NCI-H2029 (cell line): ENCODE data around the gene ZSCAN26.
A peak's percentile ranks its signal among the peaks of the same experiment; 100 is the strongest.
"Not testable (repeated sequence)": the region's sequence is repeated elsewhere in the genome, so short reads cannot be mapped to it uniquely, and the experiment has no call there.

Source experiments
- DNase-seq: peaks from one replicate; lab custom pipeline; 2025; lab: John Stamatoyannopoulos, UW

The ZSCAN26 gene

DNA sequence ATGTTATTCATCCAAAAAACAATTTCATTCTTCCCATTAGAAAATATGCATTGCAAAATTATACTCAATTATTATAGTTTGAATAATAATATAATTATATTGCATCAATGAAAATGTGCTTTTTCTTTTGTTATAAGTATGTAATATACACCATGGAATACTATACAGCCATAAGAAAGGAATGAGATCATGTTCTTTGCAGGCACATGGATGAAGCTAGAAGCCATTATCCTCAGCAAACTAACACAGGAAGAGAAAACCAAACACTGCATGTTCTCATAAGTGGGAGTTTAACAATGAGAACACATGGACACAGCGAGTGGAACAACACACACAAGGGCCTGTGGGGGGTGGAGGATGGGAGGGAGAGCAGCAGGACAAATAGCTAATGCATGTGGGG is 9.9 kb upstream of the ZSCAN26 start:
- DNase-seq, result no peak

DNA sequence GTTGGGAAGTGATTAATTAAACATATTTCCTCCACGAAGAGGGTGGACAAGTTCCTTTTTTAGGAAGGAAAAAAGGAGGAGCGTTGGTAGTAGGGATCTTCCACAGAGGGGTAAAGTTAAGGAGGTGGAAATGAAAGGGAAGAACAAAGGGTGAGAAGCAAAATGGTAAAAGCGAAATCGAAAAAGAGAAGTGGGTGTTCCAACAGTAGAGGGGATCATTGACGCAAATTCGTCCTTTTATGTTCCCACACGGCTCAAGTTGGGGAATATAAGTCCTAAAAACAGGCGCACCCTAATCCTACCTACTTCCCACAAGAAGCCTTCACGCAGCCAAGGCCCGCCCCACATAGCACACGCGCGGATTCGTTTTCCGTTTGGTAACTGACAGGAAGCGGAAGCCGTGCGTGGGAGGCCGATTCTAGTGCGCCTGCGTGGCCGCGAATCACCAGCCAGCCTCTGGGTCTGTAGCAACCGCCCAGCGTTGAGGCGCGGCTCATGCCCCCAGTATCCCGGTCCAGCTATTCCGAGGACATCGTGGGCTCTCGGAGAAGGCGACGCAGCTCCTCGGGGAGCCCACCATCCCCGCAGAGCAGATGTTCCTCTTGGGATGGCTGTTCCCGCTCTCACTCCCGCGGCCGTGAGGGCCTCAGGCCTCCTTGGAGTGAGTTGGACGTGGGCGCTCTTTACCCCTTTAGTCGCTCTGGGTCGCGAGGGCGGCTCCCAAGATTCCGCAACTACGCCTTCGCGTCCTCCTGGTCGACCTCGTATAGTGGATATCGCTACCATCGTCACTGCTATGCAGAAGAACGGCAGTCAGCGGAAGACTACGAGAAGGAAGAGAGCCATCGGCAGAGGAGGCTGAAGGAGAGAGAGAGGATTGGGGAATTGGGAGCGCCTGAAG is 7.8 kb upstream of the ZSCAN26 start, which contains the start of gene NKAPL:
Gene NKAPL, plus strand, starts transcription at position 421 of the 901 bp plus-strand sequence. Its CDS starts 75 bp downstream, at position 496.
- no peak for DNase-seq

DNA sequence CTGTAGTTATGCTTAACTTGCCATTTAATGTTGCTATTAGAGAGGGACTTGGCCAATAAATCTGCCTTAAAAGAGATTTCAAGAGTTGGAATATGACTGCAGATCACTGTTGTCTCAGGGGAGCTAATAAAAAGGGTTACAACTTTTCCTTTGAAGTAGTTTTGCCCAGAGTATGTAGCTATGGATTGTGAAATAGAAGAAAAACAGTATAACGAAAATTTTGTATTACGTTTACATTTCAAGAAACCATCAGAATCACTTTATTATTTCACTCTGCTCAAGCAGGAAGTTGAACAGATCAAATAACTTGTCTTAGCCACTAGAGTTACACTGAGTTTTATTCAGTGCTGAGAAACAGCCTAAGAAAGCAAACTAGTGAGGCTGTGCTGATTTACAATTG is 3.0 kb upstream of the ZSCAN26 start:
- no peak for DNase-seq

DNA sequence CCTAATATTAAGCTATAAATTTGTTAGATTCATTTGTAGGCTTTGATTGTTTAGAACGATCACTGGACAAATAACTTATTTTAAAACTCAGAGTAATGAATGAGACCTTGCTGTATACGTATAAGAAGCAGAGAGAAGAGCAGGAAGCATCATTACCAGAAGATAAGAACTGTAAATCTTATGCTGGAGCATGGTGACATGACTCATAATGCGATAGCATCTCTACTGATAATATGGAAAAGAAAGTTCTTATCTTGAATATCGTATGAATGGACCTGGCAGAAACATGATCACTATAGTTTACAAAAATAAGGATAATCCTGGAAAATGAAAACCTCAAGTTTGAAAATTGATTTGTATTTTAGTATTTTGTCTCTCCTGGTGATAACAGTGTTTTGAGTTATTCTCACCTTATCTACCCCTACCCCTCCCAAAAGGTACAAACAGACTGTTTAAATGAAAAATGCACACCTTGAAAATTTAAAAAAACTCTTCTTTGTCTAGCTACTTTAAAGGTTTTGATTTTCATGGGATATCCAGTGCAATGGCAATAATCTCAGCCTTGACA is 2.0 kb upstream of the ZSCAN26 start:
- no peak for DNase-seq

DNA sequence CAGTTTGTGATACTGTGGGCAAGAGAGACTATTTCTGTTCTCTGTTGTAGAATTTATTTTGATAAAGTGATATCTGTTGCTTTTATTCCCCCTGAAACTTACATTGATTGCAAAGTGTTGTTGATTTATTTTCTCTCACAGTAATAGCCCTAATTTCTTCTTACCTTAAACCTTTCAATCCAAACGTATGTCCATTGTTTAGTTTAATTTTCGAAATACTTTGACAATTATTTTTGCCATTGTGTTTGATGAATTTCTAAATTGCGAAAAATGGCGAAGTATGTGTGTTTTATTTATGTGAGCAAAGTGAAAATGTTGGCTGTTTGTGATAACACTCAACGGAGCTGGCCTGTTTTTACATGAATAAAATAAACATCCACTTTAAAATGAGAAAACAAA is 381 bp upstream of the ZSCAN26 start:
- DNase-seq, result no peak

- no peak for DNase-seq
Measured at GRCh38 chr6:28267695-28268059, 734 bp downstream of the ZSCAN26 start.

GRCh38 chr6:28269492-28269891 is 2.5 kb downstream of the ZSCAN26 start:
- no peak for DNase-seq

- no peak for DNase-seq
Measured at GRCh38 chr6:28274888-28275287, 7.9 kb downstream of the ZSCAN26 start.

DNA sequence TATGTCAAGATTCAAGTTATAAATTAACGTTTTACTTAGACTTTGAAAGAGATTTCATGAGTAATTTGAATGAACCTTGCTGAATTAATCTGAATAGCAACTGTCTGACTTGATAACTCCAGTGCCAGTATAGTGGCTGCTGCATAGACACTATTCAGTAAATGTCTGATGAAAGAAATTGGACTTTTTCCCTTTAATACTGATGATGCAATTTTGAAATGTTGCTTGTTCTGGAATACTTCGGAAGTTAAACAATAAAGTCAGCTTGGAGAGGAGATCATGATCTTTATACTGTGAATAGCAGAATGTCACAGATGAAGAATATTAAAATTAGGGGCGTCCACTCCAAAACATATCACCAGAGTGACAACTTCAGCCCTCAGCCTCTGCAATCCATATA is 10.8 kb downstream of the ZSCAN26 start:
- no peak for DNase-seq

GRCh38 chr6:28280595-28281287 is 13.8 kb downstream of the ZSCAN26 start:
- DNase-seq, result no peak

GRCh38 chr6:28281288-28282064 is 14.5 kb downstream of the ZSCAN26 start, which contains the start of gene PGBD1:
PGBD1 (plus strand) TSS chr6:28281572; CDS start chr6:28283814, 2,242 bp downstream.
- DNase-seq, result peak; percentile 61

DNA sequence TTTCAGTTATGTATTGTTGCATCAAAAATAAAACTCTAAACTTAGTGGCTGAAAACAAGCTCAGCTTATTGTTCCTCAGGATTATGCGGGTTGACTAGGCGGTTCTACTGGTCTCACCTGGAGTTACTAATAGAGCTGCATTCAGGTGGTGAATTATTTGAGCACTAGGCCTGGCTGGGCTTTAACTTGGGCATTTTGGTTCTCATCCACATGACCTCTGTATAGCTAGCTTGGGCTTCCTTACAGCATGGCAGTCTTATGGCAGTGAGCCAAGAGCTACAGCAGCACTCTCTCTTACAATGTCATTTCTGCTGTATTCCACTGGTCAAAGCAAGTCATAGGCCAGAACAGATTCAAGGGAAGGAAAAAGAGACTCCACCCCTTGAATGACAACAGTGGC is 16.0 kb downstream of the ZSCAN26 start:
- DNase-seq, result no peak

DNA sequence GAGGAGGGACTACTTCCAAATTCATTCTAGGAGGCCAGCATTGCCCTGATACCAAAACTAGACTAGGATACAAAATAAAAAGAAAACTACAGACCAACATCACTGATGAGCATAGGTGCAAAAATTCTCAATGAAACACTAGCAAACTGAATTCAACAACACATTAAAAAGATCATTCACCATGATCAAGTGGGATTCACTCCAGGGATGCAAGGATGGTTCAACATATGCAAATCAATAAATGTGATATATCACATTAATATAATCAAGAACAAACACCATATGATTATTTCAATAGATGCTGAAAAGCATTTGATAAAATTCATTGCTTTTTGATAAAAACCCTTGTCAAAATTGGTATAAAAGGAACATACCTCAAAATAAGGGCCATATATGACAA is 24.6 kb downstream of the ZSCAN26 start:
- no peak for DNase-seq

DNA sequence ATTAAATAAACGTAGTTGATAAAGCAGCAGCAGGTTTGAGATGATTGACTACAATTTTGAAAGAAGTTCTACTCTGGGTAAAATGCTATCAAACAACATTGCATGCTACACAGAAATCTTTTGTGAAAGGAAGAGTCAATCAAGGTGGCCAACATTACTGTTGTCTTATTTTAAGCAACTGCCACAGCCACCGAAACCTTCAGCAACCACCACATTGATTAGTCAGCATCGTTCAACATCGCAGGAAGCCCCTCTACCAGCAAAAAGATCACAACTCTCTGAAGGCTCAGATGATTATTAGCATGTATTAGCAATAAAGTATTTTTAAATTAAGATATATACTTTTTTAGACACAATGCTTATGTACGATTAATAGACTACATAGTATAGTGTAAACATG is 28.4 kb downstream of the ZSCAN26 start:
- DNase-seq, result no peak

DNA sequence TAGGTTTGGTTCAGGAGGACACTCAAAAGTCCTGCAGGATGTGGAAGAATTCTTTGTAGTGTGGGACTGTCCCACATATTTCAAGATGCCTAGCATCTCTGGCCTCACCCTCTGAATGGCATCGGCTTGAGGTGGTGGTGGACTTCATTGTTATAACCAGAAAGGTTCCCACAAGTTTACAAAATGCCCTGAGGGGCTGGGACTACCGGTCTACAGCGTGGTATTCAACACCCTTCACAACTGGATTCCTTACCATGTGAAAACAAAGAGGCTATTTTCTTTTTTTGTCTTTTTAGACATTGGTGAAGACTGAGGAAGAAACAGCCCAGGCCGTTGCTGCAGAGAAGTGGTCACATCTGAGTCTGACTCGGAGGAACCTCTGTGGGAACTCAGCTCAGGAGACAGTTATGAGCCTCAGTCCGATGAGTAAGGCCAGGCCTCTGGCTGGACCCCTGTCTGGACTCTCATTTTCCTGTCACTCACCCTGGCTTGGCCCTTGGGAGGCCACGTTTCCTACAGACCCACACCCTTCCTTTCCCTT is 29.6 kb downstream of the ZSCAN26 start:
- no peak for DNase-seq

GRCh38 chr6:28303570-28303969 is 36.6 kb downstream of the ZSCAN26 start:
- DNase-seq, result no peak

- not testable (repeated sequence) for DNase-seq
Measured at GRCh38 chr6:28306363-28306762, 39.4 kb downstream of the ZSCAN26 start.

- no peak for DNase-seq
Measured at GRCh38 chr6:28311139-28311823, 44.3 kb downstream of the ZSCAN26 start.

DNA sequence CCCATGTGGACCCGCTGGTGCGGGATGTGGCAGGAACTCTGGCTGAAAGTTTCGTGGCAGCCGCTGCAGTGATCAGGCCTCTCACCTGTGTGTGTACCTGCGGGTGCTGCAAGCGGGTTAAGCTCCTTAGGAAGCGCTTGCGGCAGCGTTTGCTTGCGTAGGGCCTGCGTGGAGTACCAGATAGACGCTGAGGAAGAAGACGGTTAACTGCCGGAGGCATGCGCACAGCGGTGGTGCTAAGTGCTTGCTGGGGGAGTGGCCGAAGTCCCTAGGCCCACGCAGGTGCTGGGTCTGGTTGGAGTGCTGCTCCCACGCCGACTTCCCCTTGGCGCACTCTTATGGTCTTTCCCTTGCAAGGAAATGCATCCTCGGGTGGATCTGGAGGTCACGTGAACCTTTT is 46.0 kb downstream of the ZSCAN26 start:
- no peak for DNase-seq

DNA sequence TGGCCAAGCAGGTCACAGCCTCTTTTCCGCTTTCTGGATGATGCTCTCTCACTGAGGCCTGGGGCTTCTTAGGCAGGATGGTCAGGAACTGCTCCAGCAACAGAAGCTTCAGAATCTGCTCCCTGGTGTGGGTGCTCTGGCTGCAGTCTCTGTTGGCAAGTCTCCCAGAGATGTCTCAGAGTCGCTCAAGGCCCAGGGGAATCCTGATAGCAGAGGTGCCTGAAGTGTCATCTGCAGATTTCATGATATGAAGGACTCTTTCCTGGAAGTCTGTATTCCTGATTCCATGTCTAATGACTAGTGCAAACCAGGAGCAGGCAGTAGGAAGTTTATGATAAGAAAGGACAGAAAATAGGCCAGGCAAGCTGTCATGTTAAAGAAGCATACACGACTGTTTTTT is 48.7 kb downstream of the ZSCAN26 start:
- DNase-seq, result no peak

GRCh38 chr6:28317866-28318265 is 50.9 kb downstream of the ZSCAN26 start:
- DNase-seq, result not testable (repeated sequence)
